HG03045 (cell line): ENCODE measurements around the gene TIMP1.

ENCODE experiments used
- ATAC-seq: cut with Tn5 transposase; IDR thresholded peaks from one replicate; pipeline ENCODE4 v1.9.1; 2021; ENCODE audit warnings: mild to moderate bottlenecking, moderate library complexity; ENCODE audit not compliant: unreplicated experiment

TIMP1 gene

GRCh38 chrX:47633689-47634590, 51.7 kb downstream of the TIMP1 start:
- no peak for ATAC-seq

DNA sequence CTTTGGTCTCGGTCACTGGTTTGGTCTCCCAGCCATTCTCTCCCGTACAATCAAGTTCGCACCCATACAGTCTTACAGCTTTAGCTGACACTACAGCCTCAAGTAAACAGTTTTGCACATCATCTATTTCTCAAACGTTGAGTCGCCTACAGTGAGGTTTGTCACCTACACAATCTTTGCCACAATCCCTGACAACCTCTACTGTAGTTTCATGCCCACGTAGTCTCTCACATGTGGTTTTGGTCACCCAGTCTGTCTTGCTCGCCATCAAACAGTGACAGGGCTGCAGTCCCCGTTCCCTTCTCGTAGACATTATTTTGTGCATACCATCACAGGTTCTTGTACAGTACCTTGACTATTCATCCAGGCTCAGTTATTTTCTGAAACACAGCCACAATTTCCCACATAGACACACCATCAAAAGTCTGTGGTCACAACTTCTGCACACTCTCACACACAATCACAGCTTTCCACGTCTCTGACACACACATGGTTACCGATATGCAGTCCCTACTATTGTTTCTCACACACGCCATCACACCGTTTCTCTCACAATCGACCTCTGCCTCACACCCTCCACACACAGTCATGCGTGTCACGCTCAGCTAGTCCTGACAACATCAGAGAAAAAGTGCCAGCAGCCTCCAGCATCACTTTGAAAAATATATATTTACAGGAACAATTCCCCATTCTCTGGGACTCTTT, 52.8 kb downstream of the TIMP1 start:
- no peak for ATAC-seq
